PC-9 (cell line): ENCODE results near the gene PWP2.
"Not testable (repeated sequence)": the region's sequence is repeated elsewhere in the genome, so short reads cannot be mapped to it uniquely, and the experiment has no call there.

Experiments
- CTCF ChIP-seq: fragments of 200-600 bp; sonication (generic); conservative IDR thresholded peaks from 2 replicates; pipeline ENCODE4 v1.6.1; 2017; ENCODE audit warnings: mixed run types, antibody characterized with exemption, mild to moderate bottlenecking, moderate library complexity
- EZH2 ChIP-seq: fragments of 200-600 bp; sonication (generic); IDR thresholded peaks from 2 replicates; pipeline ENCODE4 v1.8.0; 2017; ENCODE audit warnings: antibody characterized with exemption, low read depth

GRCh38 chr21:44171962-44172572, 64.9 kb downstream of the PWP2 start:
- TF ChIP-seq CTCF, EZH2: not testable (repeated sequence)
